AG10803 (cell line): ENCODE results near the gene COLQ.

Source experiments
- DNase-seq: peaks from one replicate; pipeline ENCODE4 v3.0.0; 2010; ENCODE audit warnings: low read depth
- H3K4me3 ChIP-seq: 2 replicates; pipeline ENCODE4 v1.5.1; 2011; ENCODE audit warnings: mild to moderate bottlenecking, low read length, control low read depth
- CTCF ChIP-seq: conservative IDR thresholded peaks from 2 replicates; pipeline ENCODE4 v1.5.1; 2011; ENCODE audit warnings: mild to moderate bottlenecking, low read length, control low read depth, inconsistent platforms

COLQ gene

GRCh38 chr3:15522016-15522415 lies 510 bp upstream of the COLQ start:
- no peak for TF ChIP-seq CTCF
- DNase-seq = no peak
- H3K4me3 ChIP-seq = no peak overlapping the region

- no peak overlapping the region for H3K4me3 ChIP-seq
- no peak for TF ChIP-seq CTCF
- no peak for DNase-seq
These were observed 518 bp downstream of the COLQ start for GRCh38 chr3:15520804-15521572.

DNA sequence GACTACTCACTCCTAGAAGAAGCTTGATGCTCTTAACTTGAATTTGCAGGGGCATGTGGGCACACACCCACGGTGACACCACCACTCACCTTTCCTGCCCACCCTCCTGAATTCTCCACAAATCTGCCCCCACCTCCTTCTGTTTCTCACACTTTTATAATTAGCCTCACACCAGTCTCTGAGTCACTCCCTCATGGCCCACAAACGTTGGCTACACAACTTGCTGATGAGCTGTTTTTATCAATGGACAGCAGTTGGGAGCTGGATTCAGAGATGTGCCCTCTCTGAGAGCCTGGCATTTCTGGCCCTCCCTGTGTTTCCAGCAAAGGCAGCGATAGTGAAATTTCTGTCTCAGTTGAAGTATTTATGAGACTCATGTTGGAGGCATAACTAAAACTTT lies 1.3 kb downstream of the COLQ start:
- DNase-seq = no peak
- no peak for TF ChIP-seq CTCF
- H3K4me3 ChIP-seq = no peak overlapping the region

DNA sequence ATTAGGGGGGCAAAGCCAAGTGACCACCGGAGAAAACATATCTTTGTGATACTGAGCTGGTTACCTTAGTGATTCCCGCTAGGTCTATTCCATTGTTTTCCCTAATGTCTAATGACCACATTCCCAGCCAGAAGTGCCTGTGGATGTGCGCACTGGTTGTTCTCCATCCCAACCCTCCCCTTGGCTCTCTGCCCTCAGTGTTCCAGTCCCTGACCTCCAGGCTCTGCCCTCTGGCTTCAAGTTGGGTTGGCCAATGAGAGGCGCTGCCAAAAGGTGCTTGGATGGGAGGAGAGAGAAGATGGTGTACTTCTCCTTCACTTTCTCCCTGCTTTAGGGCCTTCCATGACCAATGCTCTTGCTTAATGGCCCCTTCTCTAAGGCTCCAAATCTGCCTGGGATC lies 2.4 kb downstream of the COLQ start:
- H3K4me3 ChIP-seq = no peak overlapping the region
- TF ChIP-seq CTCF = no peak
- no peak for DNase-seq

GRCh38 chr3:15514663-15515340 lies 6.7 kb downstream of the COLQ start:
- TF ChIP-seq CTCF = no peak
- no peak for DNase-seq
- H3K4me3 ChIP-seq = no peak overlapping the region

DNA sequence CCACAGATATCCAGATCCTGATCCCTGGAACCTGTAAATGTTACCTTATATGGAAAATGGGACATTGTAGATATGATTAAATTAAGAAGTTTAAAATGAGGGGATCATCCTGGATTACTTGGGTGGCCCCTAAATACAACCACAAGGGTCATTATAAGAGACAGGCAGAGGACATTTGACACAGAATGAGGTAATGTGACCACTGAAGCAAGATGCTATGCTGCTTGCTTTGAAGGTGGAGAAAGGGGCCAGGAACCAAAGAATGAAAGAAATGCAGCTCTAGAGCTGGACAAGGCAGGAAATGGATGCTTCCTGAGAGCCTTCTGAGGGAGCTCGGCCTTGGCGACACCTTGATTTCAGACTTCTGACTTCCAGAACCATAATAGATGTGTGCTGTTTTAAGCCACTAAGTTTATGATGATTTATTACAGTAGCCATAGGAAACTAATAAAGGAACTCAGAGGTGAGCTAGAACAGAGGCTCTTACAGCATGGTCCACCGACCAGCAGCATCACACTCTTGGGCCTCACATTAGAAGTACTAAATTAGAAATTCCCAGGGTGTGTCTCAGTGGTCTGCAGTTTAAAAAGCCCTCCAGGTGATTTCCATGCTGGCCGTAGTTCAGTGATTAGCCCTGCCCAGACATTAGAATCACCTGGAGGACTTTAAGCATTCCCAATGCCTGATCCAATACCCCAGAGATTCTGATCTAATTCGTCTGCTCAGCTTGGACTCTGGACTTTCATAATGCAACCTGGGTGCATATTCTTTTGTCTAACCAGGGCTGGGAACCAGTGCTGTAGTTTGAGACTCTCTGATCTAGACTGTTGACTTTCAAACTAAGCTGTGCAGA lies 7.5 kb downstream of the COLQ start:
- no peak for DNase-seq
- TF ChIP-seq CTCF = no peak

More for the DNA sequence above, 7.5 kb downstream of the COLQ start:
- H3K4me3 ChIP-seq = no peak overlapping the region
